ENCODE measurements around the gene ACOXL. TPM values are rescaled to one million over a fixed set of nuclear protein-coding genes. Genes with fewer than 3 reads are reported as not detected.

Gene ACOXL
- total and polyA plus RNA-seq, 2 of the 8 experiments (the other 6 are each of a cell fraction or from before 2014, with no cell fraction given) = 11.4 to 20.6 TPM

GRCh38 chr2:110866466-110866865, 134.1 kb downstream of the ACOXL start:
- H3K36me3 ChIP-seq (ENCODE audit: control insufficient read depth in 2 of 4, insufficient read depth in 4 of 4, low read length in 3 of 4) = peaks cover 0 to 3% (median 1%) of the 10 kb centered on the region in 4 experiments; a peak in 1 of 8 replicates
- no peak overlapping the region for H3K4ac ChIP-seq (replicated peaks; ENCODE audit: insufficient read length, low read depth, low read length)
- H3K79me2 ChIP-seq (ENCODE audit: control insufficient read depth in 1 of 2, insufficient read depth in 2 of 2, low read length in 2 of 2) = no peaks in the 10 kb centered on the region
- H4K20me1 ChIP-seq (replicated peaks in 1 of 2; ENCODE audit: control insufficient read depth in 1 of 2, insufficient read depth in 2 of 2, low read length in 2 of 2) = no peaks in the 10 kb centered on the region
- no peak overlapping the region for H2AK5ac ChIP-seq (ENCODE audit: low read depth, low read length)
- TF ChIP-seq RAD21 (IDR thresholded peaks at IDR 0.05 in 1 of 2, conservative IDR thresholded peaks at IDR 0.05 in 1 of 2; ENCODE audit: low read depth in 2 of 2, low read length in 2 of 2) (peak in 1 of 2 experiments; percentile 34; a peak in 2 of 4 replicates), EP300 (IDR thresholded peaks at IDR 0.05; ENCODE audit: borderline replicate concordance in 1 of 2, low read depth in 2 of 2, low read length in 2 of 2) (no peak), JUN (IDR thresholded peaks at IDR 0.05; ENCODE audit: low read depth, low read length) (no peak), CTCF (IDR thresholded peaks at IDR 0.05; ENCODE audit: control extremely low read depth in 1 of 3, insufficient read depth in 1 of 3, low read depth in 1 of 3, low read length in 3 of 3) (peak; percentile 10 to 27 (median 22); a peak in 2 of 4 replicates), RBBP5 (IDR thresholded peaks at IDR 0.05; ENCODE audit: borderline replicate concordance, low read depth, low read length) (no peak), HDAC6 (IDR thresholded peaks at IDR 0.05; ENCODE audit: low read depth, low read length) (no peak)
- no peak overlapping the region for H3K27ac ChIP-seq (ENCODE audit: low read depth, low read length)
- H2BK5ac ChIP-seq (ENCODE audit: low read depth, low read length) = no peak overlapping the region; the same call in 1 of the 2 replicates
- 75% methylated on average over 8 of the region's 8 CpGs; no CpG with 5 or more reads in 1 of the 2 experiments for WGBS, 2 experiments (ENCODE audit: extremely low coverage in 1 of 2, insufficient coverage in 1 of 2, insufficient read length in 1 of 2, insufficient replicate concordance in 2 of 2, low coverage in 1 of 2, low lambda C conversion rate in 2 of 2, missing lambda C conversion rate in 1 of 2)
- no peak overlapping the region for H3K4me2 ChIP-seq (ENCODE audit: insufficient read depth in 1 of 2, low read depth in 2 of 2, low read length in 2 of 2)
- H3K9ac ChIP-seq (replicated peaks in 1 of 4; ENCODE audit: extremely low read depth in 1 of 4, low read depth in 3 of 4, low read length in 3 of 4) = no peak overlapping the region; a peak in 1 of 7 replicates
- FAIRE-seq = no peak
- H3K23me2 ChIP-seq (ENCODE audit: low read depth, low read length) = no peaks in the 10 kb centered on the region
- no peak overlapping the region for H4K5ac ChIP-seq (ENCODE audit: insufficient read length, low read depth, low read length)
- H3K14ac ChIP-seq (ENCODE audit: insufficient read length) = no peak overlapping the region
- H4K8ac ChIP-seq (ENCODE audit: extremely low read depth, insufficient read depth, low read length) = no peak overlapping the region
- H2AFZ ChIP-seq (ENCODE audit: low read length) = no peak overlapping the region
- no peak overlapping the region for H2BK120ac ChIP-seq (replicated peaks; ENCODE audit: low read depth, low read length)
- H3K79me1 ChIP-seq (ENCODE audit: low read depth, low read length) = peaks cover 2% of the 10 kb centered on the region; the same call in 1 of the 2 replicates
- no peak overlapping the region for H2BK20ac ChIP-seq (ENCODE audit: low read length)
- no peak for DNase-seq (ENCODE audit: low read depth in 1 of 2, low spot score in 2 of 2)
- H2BK12ac ChIP-seq (ENCODE audit: low read depth, low read length) = no peak overlapping the region
- H3K4me1 ChIP-seq (replicated peaks in 1 of 4; ENCODE audit: control insufficient read depth in 3 of 4, insufficient read depth in 4 of 4, low read length in 3 of 4) = peaks cover 0 to 11% (median 0%) of the 10 kb centered on the region in 4 experiments; a peak in 5 of 7 replicates
- H4K91ac ChIP-seq (replicated peaks; ENCODE audit: insufficient read length, low read length) = no peak overlapping the region
- H3K9me3 ChIP-seq (ENCODE audit: insufficient read depth in 2 of 2, low read depth in 1 of 2, low read length in 1 of 2) = no peaks in the 10 kb centered on the region
- ChIA-PET POLR2A (ENCODE audit: partially characterized antibody) (no interaction called here), CTCF (ENCODE audit: partially characterized antibody) (interaction anchor here (0.7 to 4.7 kb wide), 5 partner anchors 10 to 165 kb away, joined by 3 to 35 read pairs (median 3); no protein-coding TSS in a partner anchor)
- H3K18ac ChIP-seq (ENCODE audit: extremely low read depth, low read length) = 0 out of 2 replicates have a peak overlapping the region, but pooled peaks have one; percentile 39
- no peak overlapping the region for H3K56ac ChIP-seq (replicated peaks; ENCODE audit: insufficient read length, low read depth, low read length)
- no peaks in the 10 kb centered on the region for H3K27me3 ChIP-seq (replicated peaks in 1 of 4; ENCODE audit: control insufficient read depth in 3 of 4, extremely low read depth in 1 of 4, insufficient read depth in 3 of 4, low read length in 3 of 4)
- no peak overlapping the region for H3K4me3 ChIP-seq (ENCODE audit: extremely low read depth in 1 of 4, insufficient read depth in 2 of 4, low read depth in 3 of 4, low read length in 4 of 4)
- H2BK15ac ChIP-seq (ENCODE audit: low read length) = no peak overlapping the region
- no peak overlapping the region for H3K23ac ChIP-seq (ENCODE audit: insufficient read length)
